T-cell (primary cell): ENCODE results near the gene ARSB. TPM values are rescaled to one million over a fixed set of nuclear protein-coding genes. Genes with fewer than 3 reads are reported as not detected.

ENCODE experiments used
- ATAC-seq, 4 experiments: fragments of 200-7000 bp in 3 of 4; fragments of 150-1000 bp in 1 of 4; cut with Tn5 transposase; replicated peaks in 1 of 4; 1 replicate in 3 of 4; 2 replicates in 1 of 4; pipeline ENCODE4 v1.10.0; 2021; ENCODE audit warnings: moderate library complexity in 3 of 4, mild to moderate bottlenecking in 2 of 4, moderate number of reproducible peaks in 1 of 4
- CTCF ChIA-PET, 2 donors: fragments of 300-600 bp; sonication (Branson Sonifier 250); formaldehyde crosslinking; loops; one replicate each; lab custom pipeline; 2022; ENCODE audit warnings: antibody characterized with exemption in 2 of 2; lab: Charles Lee
- POLR2A ChIA-PET, 2 donors: fragments of 300-600 bp; sonication (Branson Sonifier 250); formaldehyde crosslinking; loops; one replicate each; lab custom pipeline; 2022; ENCODE audit warnings: antibody characterized with exemption in 2 of 2; lab: Charles Lee
- DNase-seq, 35 experiments: peaks; one replicate each; pipeline versions ENCODE4 v3.0.0 to v3.0.0-alpha.2; 2013 to 2023
- H3K27ac ChIP-seq: one replicate; pipeline ENCODE4 v1.5.1; 2013; ENCODE audit warnings: low read length
- H3K27me3 ChIP-seq, 2 experiments: replicated peaks in 1 of 2; 1 replicate in 1 of 2; 2 replicates in 1 of 2; pipeline versions ENCODE4 v1.6.1 to v1.7.0; 2013; ENCODE audit warnings: low read length in 1 of 2, mixed read lengths in 1 of 2; ENCODE audit not compliant: control insufficient read depth in 2 of 2, insufficient read depth in 2 of 2; ENCODE audit errors: extremely low read depth in 1 of 2
- H3K36me3 ChIP-seq, 2 donors: 1 replicate in 1 of 2; 2 replicates in 1 of 2; pipeline versions ENCODE4 v1.6.1 to v1.7.0; 2013; ENCODE audit warnings: low read length in 1 of 2; ENCODE audit not compliant: control insufficient read depth in 2 of 2, insufficient read depth in 1 of 2; ENCODE audit errors: extremely low read depth in 1 of 2
- H3K4me1 ChIP-seq, 2 experiments: 1 replicate in 1 of 2; 2 replicates in 1 of 2; pipeline versions ENCODE4 v1.6.1 to v1.7.0; 2013; ENCODE audit warnings: low read length in 2 of 2, mixed read lengths in 1 of 2; ENCODE audit not compliant: insufficient read depth in 2 of 2, control insufficient read depth in 1 of 2; ENCODE audit errors: extremely low read depth in 1 of 2
- H3K4me3 ChIP-seq, 2 donors: 1 replicate in 1 of 2; 2 replicates in 1 of 2; pipeline versions ENCODE4 v1.5.1 to v1.7.0; 2013; ENCODE audit warnings: mild to moderate bottlenecking in 2 of 2, low read length in 1 of 2, moderate library complexity in 1 of 2; ENCODE audit not compliant: control insufficient read depth in 1 of 2; ENCODE audit errors: extremely low read depth in 1 of 2
- H3K9me3 ChIP-seq: 2 replicates; pipeline ENCODE4 v1.7.0; 2013
- H3K27ac Mint-ChIP-seq, 2 donors: one replicate each; pipeline ENCODE4 v1.8.0; 2020 to 2021; ENCODE audit warnings: mild to moderate bottlenecking in 2 of 2, mixed read lengths in 2 of 2
- H3K27me3 Mint-ChIP-seq, 2 donors: one replicate each; pipeline ENCODE4 v1.8.0; 2021 to 2022; ENCODE audit warnings: mixed read lengths in 2 of 2
- H3K36me3 Mint-ChIP-seq: one replicate; pipeline ENCODE4 v1.8.0; 2021; ENCODE audit warnings: mixed read lengths
- H3K4me1 Mint-ChIP-seq, 3 donors: one replicate each; pipeline ENCODE4 v1.8.0; 2020 to 2022; ENCODE audit warnings: mixed read lengths in 3 of 3, mild to moderate bottlenecking in 1 of 3
- H3K4me3 Mint-ChIP-seq, 3 donors: one replicate each; pipeline ENCODE4 v1.8.0; 2020 to 2022; ENCODE audit warnings: mild to moderate bottlenecking in 3 of 3, mixed read lengths in 3 of 3, moderate library complexity in 3 of 3
- H3K9me3 Mint-ChIP-seq, 3 donors: one replicate each; pipeline ENCODE4 v1.8.0; 2020 to 2022; ENCODE audit warnings: mixed read lengths in 3 of 3
- WGBS: methylation state at CpG from one replicate; pipeline ENCODE4 v1.1.5; 2013; ENCODE audit warnings: missing lambda C conversion rate; ENCODE audit not compliant: insufficient coverage; 5-methylcytosine and 5-hydroxymethylcytosine counted together
- total RNA-seq, 35 experiments: library from RNA in 6 of 35; stranded (reverse) in 6 of 35; fragments of 120-200 nt in 1 of 35; gene quantifications; one replicate each; pipeline versions ENCODE4 v1.2.1 to v1.2.4 and lab custom pipeline; 2013 to 2026

The ARSB gene
- total RNA-seq, 5 donors from 2014 or later (not counting 1 experiment from before 2014, with no cell fraction given), result 5.6 to 7.1 (median 6.9) TPM

DNA sequence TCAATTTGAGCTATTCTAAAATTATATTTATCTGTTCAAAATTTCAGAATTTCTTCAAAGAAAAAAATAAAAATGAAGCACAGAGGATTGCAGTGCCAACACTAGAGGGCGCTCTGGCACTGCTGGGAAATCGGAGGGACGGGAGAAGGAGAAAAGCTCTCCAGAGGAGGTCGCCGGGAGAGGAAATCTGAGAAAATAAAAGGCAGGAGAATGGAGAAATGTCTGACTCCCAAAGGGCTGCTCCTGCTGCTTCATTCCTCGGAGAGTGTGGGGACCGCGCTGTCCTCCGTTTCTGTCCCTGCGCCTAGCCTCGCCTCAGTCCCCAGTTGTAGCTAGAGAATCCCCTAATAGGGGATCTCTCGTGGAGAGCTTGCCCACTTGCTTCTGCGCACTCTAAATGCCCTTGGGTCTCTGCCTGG lies 40.0 kb upstream of the ARSB start:
- Mint-ChIP-seq H3K27me3 (peaks cover 41 to 49% of the 10 kb centered on the region in 2 donors), H3K27ac (no peak overlapping the region), H3K4me1 (peaks cover 11 to 16% (median 15%) of the 10 kb centered on the region in 3 donors), H3K4me3 (peak overlapping the region in 2 of 3 donors; percentile 31 to 35), H3K36me3 (no peaks in the 10 kb centered on the region), H3K9me3 (no peaks in the 10 kb centered on the region)
- Histone ChIP-seq H3K27ac (no peak overlapping the region), H3K27me3 (peaks cover 0 to 5% of the 10 kb centered on the region in 2 experiments), H3K9me3 (no peaks in the 10 kb centered on the region), H3K36me3 (no peaks in the 10 kb centered on the region), H3K4me1 (peaks cover 0 to 4% of the 10 kb centered on the region in 2 experiments), H3K4me3 (peak overlapping the region in 1 of 2 donors; percentile 49)
- 18% methylated on average over 13 of the region's 13 CpGs for WGBS
- DNase-seq, result peak in 28 of 35 experiments; percentile 3 to 68 (median 24)
- no peak for ATAC-seq
- ChIA-PET CTCF (interaction anchor here (0.5 to 6.3 kb wide), 18 partner anchors 9 to 1503 kb away, joined by 3 to 79 read pairs (median 4); partner anchors contain the start of gene ARSB (in 1 of the 2)), POLR2A (interaction anchor here in 1 of 2 donors (0.6 kb wide), 1 partner anchor 108 kb away, joined by 4 read pairs; no protein-coding TSS in a partner anchor)

DNA sequence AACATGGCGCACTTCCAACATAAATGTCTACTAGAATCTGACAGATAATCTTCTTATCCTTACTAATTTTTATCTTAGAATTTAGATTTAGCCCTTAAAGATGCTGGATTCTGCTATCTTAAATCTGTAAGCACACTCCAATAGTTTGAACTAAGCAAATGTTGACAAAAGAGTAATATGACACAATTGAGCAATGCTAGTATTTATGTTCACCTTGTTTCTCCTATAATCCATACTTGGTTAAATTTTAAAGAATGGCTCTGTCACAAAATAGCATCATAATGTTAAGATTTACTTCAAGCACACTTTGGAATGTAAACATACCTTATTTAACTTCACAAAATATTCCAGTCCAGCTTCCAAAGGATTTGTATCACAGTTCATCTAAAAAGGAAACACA lies 38.8 kb upstream of the ARSB start:
- 80% methylated on average over 1 of the region's 1 CpG for WGBS

DNA sequence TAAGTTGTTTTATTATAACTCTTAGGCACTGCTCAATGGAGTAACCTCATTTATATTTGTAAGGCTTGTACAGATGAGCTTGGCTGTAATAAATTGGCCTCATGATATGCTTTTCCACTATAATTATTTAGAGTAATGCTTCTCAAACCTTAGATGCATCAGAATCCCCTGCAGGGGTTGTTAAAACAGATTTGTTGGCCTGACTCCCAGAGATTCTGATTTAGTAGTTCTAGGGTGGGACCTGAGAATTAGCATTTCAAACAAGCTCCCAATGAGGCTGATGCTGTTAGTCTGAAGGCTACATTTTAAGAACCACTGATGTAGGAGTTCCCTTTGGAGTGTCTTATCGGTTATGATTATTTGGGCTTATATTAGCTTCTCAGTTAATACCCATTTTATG lies 38.2 kb upstream of the ARSB start:
- no CpG with 5 or more reads among the region's 1 CpG for WGBS
- no peak overlapping the region for H3K27ac Mint-ChIP-seq
- peaks cover 0 to 9% of the 10 kb centered on the region in 2 experiments for H3K27me3 ChIP-seq
- no peaks in the 10 kb centered on the region for H3K9me3 ChIP-seq
- H3K4me1 Mint-ChIP-seq, result peaks cover 11 to 16% (median 15%) of the 10 kb centered on the region in 3 donors
- H3K36me3 ChIP-seq, result no peaks in the 10 kb centered on the region
- POLR2A ChIA-PET, result no interaction called here
- H3K4me3 ChIP-seq, result no peak overlapping the region
- H3K36me3 Mint-ChIP-seq, result no peaks in the 10 kb centered on the region
- DNase-seq (no peak), ATAC-seq (no peak)
- CTCF ChIA-PET, result interaction anchor here (0.8 to 6.3 kb wide), 6 partner anchors 10 to 442 kb away, joined by 3 to 79 read pairs (median 6); no protein-coding TSS in a partner anchor
- H3K27ac ChIP-seq, result no peak overlapping the region
- H3K27me3 Mint-ChIP-seq, result peaks cover 48 to 58% of the 10 kb centered on the region in 2 donors
- no peaks in the 10 kb centered on the region for H3K9me3 Mint-ChIP-seq
- peaks cover 0 to 4% of the 10 kb centered on the region in 2 experiments for H3K4me1 ChIP-seq
- no peak overlapping the region for H3K4me3 Mint-ChIP-seq

More for the DNA sequence above, 38.8 kb upstream of the ARSB start:
- Histone ChIP-seq H3K9me3 (no peaks in the 10 kb centered on the region), H3K27ac (no peak overlapping the region), H3K36me3 (no peaks in the 10 kb centered on the region), H3K4me3 (no peak overlapping the region), H3K4me1 (peaks cover 0 to 4% of the 10 kb centered on the region in 2 experiments), H3K27me3 (peaks cover 0 to 9% of the 10 kb centered on the region in 2 experiments)
- Mint-ChIP-seq H3K27me3 (peaks cover 49 to 58% of the 10 kb centered on the region in 2 donors), H3K4me1 (peaks cover 11 to 16% (median 15%) of the 10 kb centered on the region in 3 donors), H3K36me3 (no peaks in the 10 kb centered on the region), H3K27ac (no peak overlapping the region), H3K4me3 (no peak overlapping the region), H3K9me3 (no peaks in the 10 kb centered on the region)
- DNase-seq (no peak), ATAC-seq (no peak)
- CTCF ChIA-PET, result interaction anchor here (0.8 to 6.3 kb wide), 9 partner anchors 8 to 442 kb away, joined by 3 to 79 read pairs (median 5); no protein-coding TSS in a partner anchor
- POLR2A ChIA-PET, result interaction anchor here in 1 of 2 donors (0.7 kb wide), 1 partner anchor 387 kb away, joined by 7 read pairs; no protein-coding TSS in a partner anchor

DNA sequence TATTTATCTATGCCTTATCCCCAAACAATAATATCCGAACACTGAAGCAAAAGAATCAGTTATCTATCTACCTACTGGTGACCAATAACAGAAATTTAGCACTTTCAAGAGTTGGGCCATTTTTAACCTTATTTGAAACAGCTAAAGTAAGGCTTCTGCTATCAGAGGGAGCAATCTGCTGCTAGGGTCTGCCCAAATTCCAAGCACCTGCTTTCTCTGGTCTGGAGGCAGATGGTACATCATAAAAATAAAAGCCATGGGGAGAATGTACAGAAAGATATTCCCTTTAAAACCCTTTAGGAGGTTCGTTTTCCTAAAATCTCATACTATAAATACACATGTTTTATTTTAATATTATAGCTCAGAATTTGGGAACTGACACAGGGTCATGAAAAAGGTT lies 37.7 kb upstream of the ARSB start:
- peaks cover 48 to 58% of the 10 kb centered on the region in 2 donors for H3K27me3 Mint-ChIP-seq

DNA sequence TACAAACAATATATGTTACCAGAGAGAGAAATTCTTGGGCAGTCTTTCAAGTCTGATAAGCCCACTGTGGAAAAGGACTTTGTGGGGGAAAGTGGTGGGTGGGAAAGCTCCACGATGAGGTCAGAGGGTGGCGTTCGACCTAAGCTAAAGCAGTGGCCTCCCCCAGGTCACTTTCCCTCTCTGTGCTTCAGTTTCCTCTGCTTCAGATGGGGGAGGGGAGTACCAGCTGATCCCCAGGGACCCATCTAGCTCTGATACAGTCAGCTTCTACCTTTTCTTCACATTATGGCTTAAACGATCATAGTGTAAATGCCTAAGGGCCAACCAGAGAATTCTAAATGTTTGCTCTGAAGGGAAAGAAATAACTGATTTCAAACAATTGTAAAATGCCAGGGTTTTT lies 36.6 kb upstream of the ARSB start:
- Histone ChIP-seq H3K27me3 (peaks cover 0 to 9% of the 10 kb centered on the region in 2 experiments), H3K27ac (no peak overlapping the region), H3K36me3 (no peaks in the 10 kb centered on the region), H3K9me3 (no peaks in the 10 kb centered on the region), H3K4me1 (peaks cover 0 to 4% of the 10 kb centered on the region in 2 experiments), H3K4me3 (no peak overlapping the region)
- H3K36me3 Mint-ChIP-seq, result no peaks in the 10 kb centered on the region
- ChIA-PET CTCF (interaction anchor here (0.7 to 6.3 kb wide), 4 partner anchors 11 to 112 kb away, joined by 3 to 79 read pairs (median 4); no protein-coding TSS in a partner anchor), POLR2A (no interaction called here)
- H3K27me3 Mint-ChIP-seq, result peaks cover 48 to 55% of the 10 kb centered on the region in 2 donors
- no peak overlapping the region for H3K27ac Mint-ChIP-seq
- ATAC-seq, result no peak
- peaks cover 11 to 16% (median 15%) of the 10 kb centered on the region in 3 donors for H3K4me1 Mint-ChIP-seq
- H3K9me3 Mint-ChIP-seq, result no peaks in the 10 kb centered on the region
- WGBS, result no CpG with 5 or more reads among the region's 4 CpGs
- no peak overlapping the region for H3K4me3 Mint-ChIP-seq
- no peak for DNase-seq

More for the DNA sequence above, 37.7 kb upstream of the ARSB start:
- Histone ChIP-seq H3K9me3 (no peaks in the 10 kb centered on the region), H3K27me3 (peaks cover 0 to 9% of the 10 kb centered on the region in 2 experiments), H3K36me3 (no peaks in the 10 kb centered on the region), H3K27ac (no peak overlapping the region), H3K4me3 (no peak overlapping the region), H3K4me1 (peaks cover 0 to 4% of the 10 kb centered on the region in 2 experiments)
- no peaks in the 10 kb centered on the region for H3K36me3 Mint-ChIP-seq
- POLR2A ChIA-PET, result interaction anchor here in 1 of 2 donors (0.6 kb wide), 1 partner anchor 1227 kb away, joined by 3 read pairs; no protein-coding TSS in a partner anchor
- WGBS, result 50% methylated on average over 1 of the region's 2 CpGs
- H3K4me3 Mint-ChIP-seq, result no peak overlapping the region
- H3K4me1 Mint-ChIP-seq, result peaks cover 11 to 16% (median 15%) of the 10 kb centered on the region in 3 donors
- CTCF ChIA-PET, result interaction anchor here (0.6 to 6.3 kb wide), 8 partner anchors 10 to 442 kb away, joined by 3 to 79 read pairs (median 5); no protein-coding TSS in a partner anchor
- DNase-seq (no peak), ATAC-seq (no peak)
- no peak overlapping the region for H3K27ac Mint-ChIP-seq
- H3K9me3 Mint-ChIP-seq, result no peaks in the 10 kb centered on the region

DNA sequence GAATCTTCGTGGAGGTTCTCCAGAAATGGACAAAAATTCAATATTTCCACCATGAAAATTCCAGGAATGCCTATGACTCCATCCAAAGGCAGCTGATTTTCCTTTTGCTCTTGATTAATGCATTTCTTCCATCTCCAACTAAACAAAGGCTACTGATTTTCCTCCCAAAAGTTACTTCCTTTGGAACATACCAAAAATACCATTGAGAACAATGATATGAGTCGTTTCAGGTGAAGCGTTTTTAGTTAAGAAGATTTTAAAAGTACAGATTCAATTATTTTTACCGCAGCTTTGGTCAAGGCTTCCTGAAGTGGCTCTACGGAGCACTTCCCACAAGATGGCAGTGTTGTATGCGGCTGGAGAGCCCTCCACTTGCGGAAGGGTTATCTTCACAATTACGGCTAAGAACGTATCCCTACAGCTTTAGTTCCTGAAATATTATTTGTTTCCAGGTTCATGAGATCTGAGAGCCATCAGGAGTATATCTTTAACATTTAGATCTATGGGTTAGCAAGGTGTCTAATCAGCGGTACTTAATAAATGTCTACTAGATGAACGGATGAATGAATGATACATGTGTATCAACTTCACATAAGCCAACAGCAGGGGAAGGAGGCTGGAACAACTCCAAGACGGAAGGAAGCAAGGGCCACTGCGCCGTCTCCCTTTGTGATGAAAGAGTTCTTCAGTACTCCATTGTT lies 35.9 kb upstream of the ARSB start:
- H3K9me3 ChIP-seq, result no peaks in the 10 kb centered on the region
- Mint-ChIP-seq H3K4me1 (peaks cover 11 to 16% (median 15%) of the 10 kb centered on the region in 3 donors), H3K27ac (no peak overlapping the region), H3K9me3 (no peaks in the 10 kb centered on the region), H3K4me3 (no peak overlapping the region), H3K36me3 (no peaks in the 10 kb centered on the region), H3K27me3 (peaks cover 48 to 55% of the 10 kb centered on the region in 2 donors)
- H3K27me3 ChIP-seq, result peaks cover 0 to 9% of the 10 kb centered on the region in 2 experiments
- no peak overlapping the region for H3K4me3 ChIP-seq
- H3K27ac ChIP-seq, result no peak overlapping the region
- ChIA-PET CTCF (interaction anchor here (0.5 to 6.3 kb wide), 6 partner anchors 12 to 613 kb away, joined by 3 to 79 read pairs (median 4); no protein-coding TSS in a partner anchor), POLR2A (interaction anchor here in 1 of 2 donors (0.6 kb wide), 1 partner anchor 615 kb away, joined by 3 read pairs; no protein-coding TSS in a partner anchor)
- H3K36me3 ChIP-seq, result no peaks in the 10 kb centered on the region
- peak in 3 of 4 experiments; percentile 34 to 50 (median 39) for ATAC-seq
- peak in 19 of 35 experiments; percentile 2 to 54 (median 16) for DNase-seq
- WGBS, result 0% methylated on average over 1 of the region's 14 CpGs
- peaks cover 0 to 4% of the 10 kb centered on the region in 2 experiments for H3K4me1 ChIP-seq
